HL-60 (cell line): ENCODE data around the gene LRRC8B.

Experiments
- GABPA ChIP-seq: IDR thresholded peaks from 2 replicates; pipeline ENCODE4 v1.6.1; 2012; ENCODE audit warnings: low read depth
- POLR2AphosphoS5 ChIP-seq: IDR thresholded peaks from 2 replicates; pipeline ENCODE4 v1.6.1; 2012; ENCODE audit warnings: low read depth
- SPI1 ChIP-seq: IDR thresholded peaks from 2 replicates; pipeline ENCODE4 v1.6.1; 2012; ENCODE audit warnings: low read depth, mild to moderate bottlenecking, borderline replicate concordance
- TF ChIP-seq, protein P1 (sequence below): IDR thresholded peaks from 2 replicates; pipeline ENCODE4 v1.6.1; 2012; ENCODE audit warnings: low read depth; ENCODE audit not compliant: insufficient replicate concordance
- TF ChIP-seq, protein P2 (sequence below): IDR thresholded peaks from one replicate; pipeline ENCODE4 v1.5.1; 2011; ENCODE audit warnings: low read length, control low read depth, inconsistent platforms; ENCODE audit not compliant: insufficient read depth

DNA sequence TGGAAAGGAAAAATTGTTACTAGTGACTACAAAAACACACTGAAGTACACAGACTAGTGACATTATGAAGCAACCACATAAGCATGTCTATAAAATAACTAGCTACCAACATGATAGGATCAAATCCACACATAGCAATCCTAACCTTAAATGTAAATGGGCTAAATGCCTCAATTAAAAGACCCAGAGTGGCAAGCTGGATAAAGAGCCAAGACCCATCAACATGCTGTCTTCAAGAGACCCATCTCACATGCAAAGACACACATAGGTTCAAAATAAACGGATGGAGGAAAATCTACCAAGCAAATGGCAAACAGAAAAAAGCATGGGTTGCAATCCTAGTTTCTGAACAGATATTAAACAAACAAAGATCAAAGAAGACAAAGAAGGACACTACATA is 49.4 kb upstream of the LRRC8B start:
- TF ChIP-seq, protein P1, sequence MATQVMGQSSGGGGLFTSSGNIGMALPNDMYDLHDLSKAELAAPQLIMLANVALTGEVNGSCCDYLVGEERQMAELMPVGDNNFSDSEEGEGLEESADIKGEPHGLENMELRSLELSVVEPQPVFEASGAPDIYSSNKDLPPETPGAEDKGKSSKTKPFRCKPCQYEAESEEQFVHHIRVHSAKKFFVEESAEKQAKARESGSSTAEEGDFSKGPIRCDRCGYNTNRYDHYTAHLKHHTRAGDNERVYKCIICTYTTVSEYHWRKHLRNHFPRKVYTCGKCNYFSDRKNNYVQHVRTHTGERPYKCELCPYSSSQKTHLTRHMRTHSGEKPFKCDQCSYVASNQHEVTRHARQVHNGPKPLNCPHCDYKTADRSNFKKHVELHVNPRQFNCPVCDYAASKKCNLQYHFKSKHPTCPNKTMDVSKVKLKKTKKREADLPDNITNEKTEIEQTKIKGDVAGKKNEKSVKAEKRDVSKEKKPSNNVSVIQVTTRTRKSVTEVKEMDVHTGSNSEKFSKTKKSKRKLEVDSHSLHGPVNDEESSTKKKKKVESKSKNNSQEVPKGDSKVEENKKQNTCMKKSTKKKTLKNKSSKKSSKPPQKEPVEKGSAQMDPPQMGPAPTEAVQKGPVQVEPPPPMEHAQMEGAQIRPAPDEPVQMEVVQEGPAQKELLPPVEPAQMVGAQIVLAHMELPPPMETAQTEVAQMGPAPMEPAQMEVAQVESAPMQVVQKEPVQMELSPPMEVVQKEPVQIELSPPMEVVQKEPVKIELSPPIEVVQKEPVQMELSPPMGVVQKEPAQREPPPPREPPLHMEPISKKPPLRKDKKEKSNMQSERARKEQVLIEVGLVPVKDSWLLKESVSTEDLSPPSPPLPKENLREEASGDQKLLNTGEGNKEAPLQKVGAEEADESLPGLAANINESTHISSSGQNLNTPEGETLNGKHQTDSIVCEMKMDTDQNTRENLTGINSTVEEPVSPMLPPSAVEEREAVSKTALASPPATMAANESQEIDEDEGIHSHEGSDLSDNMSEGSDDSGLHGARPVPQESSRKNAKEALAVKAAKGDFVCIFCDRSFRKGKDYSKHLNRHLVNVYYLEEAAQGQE, result no peak
- TF ChIP-seq, protein P2, sequence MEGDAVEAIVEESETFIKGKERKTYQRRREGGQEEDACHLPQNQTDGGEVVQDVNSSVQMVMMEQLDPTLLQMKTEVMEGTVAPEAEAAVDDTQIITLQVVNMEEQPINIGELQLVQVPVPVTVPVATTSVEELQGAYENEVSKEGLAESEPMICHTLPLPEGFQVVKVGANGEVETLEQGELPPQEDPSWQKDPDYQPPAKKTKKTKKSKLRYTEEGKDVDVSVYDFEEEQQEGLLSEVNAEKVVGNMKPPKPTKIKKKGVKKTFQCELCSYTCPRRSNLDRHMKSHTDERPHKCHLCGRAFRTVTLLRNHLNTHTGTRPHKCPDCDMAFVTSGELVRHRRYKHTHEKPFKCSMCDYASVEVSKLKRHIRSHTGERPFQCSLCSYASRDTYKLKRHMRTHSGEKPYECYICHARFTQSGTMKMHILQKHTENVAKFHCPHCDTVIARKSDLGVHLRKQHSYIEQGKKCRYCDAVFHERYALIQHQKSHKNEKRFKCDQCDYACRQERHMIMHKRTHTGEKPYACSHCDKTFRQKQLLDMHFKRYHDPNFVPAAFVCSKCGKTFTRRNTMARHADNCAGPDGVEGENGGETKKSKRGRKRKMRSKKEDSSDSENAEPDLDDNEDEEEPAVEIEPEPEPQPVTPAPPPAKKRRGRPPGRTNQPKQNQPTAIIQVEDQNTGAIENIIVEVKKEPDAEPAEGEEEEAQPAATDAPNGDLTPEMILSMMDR, result no peak
- TF ChIP-seq POLR2AphosphoS5, result no peak
- TF ChIP-seq GABPA, result no peak
- no peak for TF ChIP-seq SPI1
